B cell (primary cell): Measurements from ENCODE around the gene OTOGL. TPM values are rescaled to one million over a fixed set of nuclear protein-coding genes. Genes with fewer than 3 reads are reported as not detected.

Experiments
- ATAC-seq: fragments of 200-7000 bp; cut with Tn5 transposase; one replicate; pipeline ENCODE4 v1.10.0; 2021; ENCODE audit warnings: low read depth, mild to moderate bottlenecking, moderate number of reproducible peaks, moderate library complexity
- CTCF ChIA-PET: fragments of 350-600 bp; sonication (Branson Sonifier 250); formaldehyde crosslinking; loops from one replicate; lab custom pipeline; 2021; ENCODE audit warnings: antibody characterized with exemption, inconsistent platforms; lab: Charles Lee
- POLR2A ChIA-PET: fragments of 350-600 bp; sonication (Branson Sonifier 250); formaldehyde crosslinking; loops from one replicate; lab custom pipeline; 2021; ENCODE audit warnings: antibody characterized with exemption; lab: Charles Lee
- DNase-seq: peaks from one replicate; pipeline ENCODE4 v3.0.0; 2013
- H2AFZ ChIP-seq: 2 replicates; pipeline ENCODE4 v1.6.1; 2012; ENCODE audit warnings: mild to moderate bottlenecking, low read depth, low read length; ENCODE audit not compliant: insufficient read depth, poor library complexity, severe bottlenecking
- H3K27ac ChIP-seq, 2 donors: 1 replicate in 1 of 2; 2 replicates in 1 of 2; pipeline ENCODE4 v1.5.1; 2012 to 2013; ENCODE audit warnings: low read length in 2 of 2, mild to moderate bottlenecking in 2 of 2, moderate library complexity in 1 of 2
- H3K27me3 ChIP-seq, 4 experiments: fragments of 200-600 bp in 1 of 4; sonication (generic) in 1 of 4; replicated peaks in 1 of 4; 1 replicate in 2 of 4; 2 replicates in 2 of 4; pipeline versions ENCODE4 v1.6.1 to v1.7.0; 2013 to 2016; ENCODE audit warnings: low read length in 3 of 4, mild to moderate bottlenecking in 2 of 4, mixed read lengths in 1 of 4, moderate library complexity in 1 of 4; ENCODE audit not compliant: insufficient read depth in 4 of 4, control insufficient read depth in 3 of 4; ENCODE audit errors: control extremely low read depth in 1 of 4
- H3K36me3 ChIP-seq, 2 experiments: replicated peaks in 1 of 2; 1 replicate in 1 of 2; 2 replicates in 1 of 2; pipeline versions ENCODE4 v1.6.1 to v1.7.1; 2013; ENCODE audit warnings: low read length in 1 of 2; ENCODE audit not compliant: insufficient read depth in 2 of 2, control insufficient read depth in 1 of 2; ENCODE audit errors: control extremely low read depth in 1 of 2, extremely low read depth in 1 of 2
- H3K4me1 ChIP-seq, 2 donors: fragments of 200-600 bp in 1 of 2; sonication (generic) in 1 of 2; 1 replicate in 1 of 2; 2 replicates in 1 of 2; pipeline versions ENCODE4 v1.5.1 to v1.6.1; 2013 to 2017; ENCODE audit warnings: low read length in 2 of 2; ENCODE audit not compliant: control insufficient read depth in 2 of 2, insufficient read depth in 2 of 2
- H3K4me2 ChIP-seq: replicated peaks from 2 replicates; pipeline ENCODE3; 2012; ENCODE audit warnings: mild to moderate bottlenecking, low read depth, low read length; ENCODE audit not compliant: poor library complexity, severe bottlenecking
- H3K4me3 ChIP-seq, 5 experiments: fragments of 200-600 bp in 1 of 5; sonication (generic) in 1 of 5; 1 replicate in 3 of 5; 2 replicates in 2 of 5; pipeline versions ENCODE4 v1.5.1 to v1.7.0; 2011 to 2016; ENCODE audit warnings: low read length in 4 of 5, mild to moderate bottlenecking in 4 of 5, low read depth in 2 of 5, control low read depth in 1 of 5, moderate library complexity in 1 of 5; ENCODE audit not compliant: insufficient read depth in 1 of 5; ENCODE audit errors: control extremely low read depth in 1 of 5, extremely low read depth in 1 of 5
- H3K79me2 ChIP-seq: fragments of 200-600 bp; sonication (generic); one replicate; pipeline ENCODE4 v1.6.0; 2016; ENCODE audit warnings: low read length; ENCODE audit not compliant: control insufficient read depth, insufficient read depth
- H3K9ac ChIP-seq: fragments of 200-600 bp; sonication (generic); 2 replicates; pipeline ENCODE4 v1.6.1; 2017; ENCODE audit warnings: mild to moderate bottlenecking, low read length, moderate library complexity
- H3K9me3 ChIP-seq, 3 donors: one replicate each; pipeline versions ENCODE4 v1.6.1 to v1.7.1; 2013; ENCODE audit warnings: low read length in 2 of 3; ENCODE audit not compliant: control insufficient read depth in 2 of 3, insufficient read depth in 1 of 3; ENCODE audit errors: control extremely low read depth in 1 of 3
- H4K20me1 ChIP-seq: 2 replicates; pipeline ENCODE4 v1.6.0; 2012; ENCODE audit warnings: mild to moderate bottlenecking, low read length; ENCODE audit not compliant: insufficient read depth, control insufficient read depth, poor library complexity, severe bottlenecking
- H3K27ac Mint-ChIP-seq: one replicate; pipeline ENCODE4 v1.8.0; 2021; ENCODE audit warnings: mixed read lengths
- H3K27me3 Mint-ChIP-seq: one replicate; pipeline ENCODE4 v1.8.0; 2021; ENCODE audit warnings: mixed read lengths
- H3K4me1 Mint-ChIP-seq: one replicate; pipeline ENCODE4 v1.8.0; 2021; ENCODE audit warnings: mixed read lengths
- H3K4me3 Mint-ChIP-seq: one replicate; pipeline ENCODE4 v1.8.0; 2021; ENCODE audit warnings: mixed read lengths
- H3K9me3 Mint-ChIP-seq: one replicate; pipeline ENCODE4 v1.8.0; 2022; ENCODE audit warnings: mixed read lengths; ENCODE audit not compliant: insufficient read depth
- CTCF ChIP-seq: fragments of 200-600 bp; IDR thresholded peaks from one replicate; pipeline ENCODE4 v1.8.0; 2022; ENCODE audit warnings: antibody characterized with exemption, mild to moderate bottlenecking
- EZH2 ChIP-seq: IDR thresholded peaks from 2 replicates; pipeline ENCODE4 v1.6.1; 2012; ENCODE audit warnings: borderline replicate concordance, low read depth, mild to moderate bottlenecking, moderate library complexity, low read length; ENCODE audit not compliant: insufficient read depth, poor library complexity, severe bottlenecking
- WGBS: methylation state at CpG from one replicate; pipeline ENCODE4 v1.1.5; 2013; ENCODE audit warnings: missing lambda C conversion rate; ENCODE audit not compliant: insufficient coverage; 5-methylcytosine and 5-hydroxymethylcytosine counted together
- intact Hi-C: fragments of 100-400 bp; cut with micrococcal nuclease; formaldehyde crosslinking; loops from one replicate; pipeline ENCODE4 v1.10.0; 2022
- polyA plus RNA-seq: library from polyadenylated mRNA; depleted of rRNA; stranded (reverse); fragments of >200 nt; gene quantifications from 2 replicates; pipeline ENCODE4 v1.2.3, GENCODE V29; 2012
- total RNA-seq, 2 donors: library from RNA; stranded (reverse); fragments of 120-200 nt in 1 of 2; gene quantifications; 1 replicate in 1 of 2; 2 replicates in 1 of 2; pipeline versions ENCODE4 v1.2.3 to v1.2.4, GENCODE V29; 2013 to 2022

OTOGL gene
- total and polyA plus RNA-seq, 2 donors (not counting 1 experiment from before 2014, with no cell fraction given): not detected

GRCh38 chr12:80219345-80219744 is 120.0 kb downstream of the OTOGL start:
- WGBS: 100% methylated on average over 2 of the region's 2 CpGs
- H3K27me3 ChIP-seq: no peaks in the 10 kb centered on the region
- H3K4me1 Mint-ChIP-seq: no peaks in the 10 kb centered on the region
- TF ChIP-seq CTCF (no peak), EZH2 (no peak)
- ChIA-PET POLR2A (no interaction called here), CTCF (no interaction called here)
- H3K27ac Mint-ChIP-seq: no peak overlapping the region
- H3K4me3 Mint-ChIP-seq: no peak overlapping the region
- DNase-seq (no peak), ATAC-seq (no peak)
- no peaks in the 10 kb centered on the region for H3K9me3 Mint-ChIP-seq
- no peak overlapping the region for H3K4me2 ChIP-seq
- H2AFZ ChIP-seq: no peak overlapping the region
- no peaks in the 10 kb centered on the region for H3K4me1 ChIP-seq
- no peaks in the 10 kb centered on the region for H3K79me2 ChIP-seq
- no peak overlapping the region for H3K9ac ChIP-seq
- H3K9me3 ChIP-seq: no peaks in the 10 kb centered on the region
- intact Hi-C loops: no loop called here
- H3K27ac ChIP-seq: no peak overlapping the region
- no peaks in the 10 kb centered on the region for H3K36me3 ChIP-seq
- no peaks in the 10 kb centered on the region for H4K20me1 ChIP-seq
- no peaks in the 10 kb centered on the region for H3K27me3 Mint-ChIP-seq
- no peak overlapping the region for H3K4me3 ChIP-seq

GRCh38 chr12:80222261-80222660 is 122.9 kb downstream of the OTOGL start:
- H3K4me3 Mint-ChIP-seq: no peak overlapping the region
- ChIA-PET POLR2A (no interaction called here), CTCF (no interaction called here)
- H3K27me3 Mint-ChIP-seq: no peaks in the 10 kb centered on the region
- no peak for ATAC-seq
- WGBS: 100% methylated on average over 1 of the region's 3 CpGs
- no peaks in the 10 kb centered on the region for H3K4me1 Mint-ChIP-seq
- no peaks in the 10 kb centered on the region for H3K9me3 Mint-ChIP-seq
- Histone ChIP-seq H3K9ac (no peak overlapping the region), H3K79me2 (no peaks in the 10 kb centered on the region), H3K4me2 (no peak overlapping the region), H3K36me3 (no peaks in the 10 kb centered on the region), H4K20me1 (no peaks in the 10 kb centered on the region), H2AFZ (no peak overlapping the region), H3K27me3 (no peaks in the 10 kb centered on the region), H3K27ac (no peak overlapping the region), H3K4me1 (no peaks in the 10 kb centered on the region), H3K9me3 (no peaks in the 10 kb centered on the region), H3K4me3 (no peak overlapping the region)
- H3K27ac Mint-ChIP-seq: no peak overlapping the region
- TF ChIP-seq CTCF: no peak
- TF ChIP-seq EZH2: no peak
- no peak for DNase-seq
- intact Hi-C loops: no loop called here
